Loucy (cell line): ENCODE results near the gene CDY2A.
"Not testable (repeated sequence)": the region's sequence is repeated elsewhere in the genome, so short reads cannot be mapped to it uniquely, and the experiment has no call there.

Source experiments
- EZH2phosphoT487 ChIP-seq: fragments of 200-600 bp; IDR thresholded peaks from 2 replicates; pipeline ENCODE4 v1.6.1; 2018; ENCODE audit warnings: antibody characterized with exemption, mild to moderate bottlenecking, moderate library complexity, borderline replicate concordance
- TF ChIP-seq, protein P1 (sequence below): fragments of 200-600 bp; sonication (generic); conservative IDR thresholded peaks from 2 replicates; pipeline ENCODE4 v1.5.1; 2014; ENCODE audit warnings: mild to moderate bottlenecking, antibody characterized with exemption, low read length

DNA sequence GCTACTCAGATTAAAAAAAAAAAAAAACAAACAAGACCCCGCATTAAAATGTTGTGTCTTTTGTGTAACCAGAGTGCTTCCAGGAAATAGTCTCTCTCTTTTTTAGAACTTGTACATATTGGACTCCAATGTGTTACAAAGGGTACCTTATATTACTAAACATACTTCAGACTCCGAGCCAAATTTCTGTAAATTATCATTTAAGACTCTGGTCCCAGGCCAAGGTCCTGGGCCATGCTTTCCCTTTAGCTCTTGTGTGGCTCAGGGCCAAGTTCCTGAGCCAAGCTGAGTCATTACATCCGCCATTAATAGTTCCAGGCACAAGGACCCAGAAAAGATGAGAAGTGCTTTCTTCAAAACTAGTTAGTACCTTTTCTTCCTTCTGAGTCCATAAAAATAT is 4.6 kb downstream of the CDY2A start:
- TF ChIP-seq, protein P1, sequence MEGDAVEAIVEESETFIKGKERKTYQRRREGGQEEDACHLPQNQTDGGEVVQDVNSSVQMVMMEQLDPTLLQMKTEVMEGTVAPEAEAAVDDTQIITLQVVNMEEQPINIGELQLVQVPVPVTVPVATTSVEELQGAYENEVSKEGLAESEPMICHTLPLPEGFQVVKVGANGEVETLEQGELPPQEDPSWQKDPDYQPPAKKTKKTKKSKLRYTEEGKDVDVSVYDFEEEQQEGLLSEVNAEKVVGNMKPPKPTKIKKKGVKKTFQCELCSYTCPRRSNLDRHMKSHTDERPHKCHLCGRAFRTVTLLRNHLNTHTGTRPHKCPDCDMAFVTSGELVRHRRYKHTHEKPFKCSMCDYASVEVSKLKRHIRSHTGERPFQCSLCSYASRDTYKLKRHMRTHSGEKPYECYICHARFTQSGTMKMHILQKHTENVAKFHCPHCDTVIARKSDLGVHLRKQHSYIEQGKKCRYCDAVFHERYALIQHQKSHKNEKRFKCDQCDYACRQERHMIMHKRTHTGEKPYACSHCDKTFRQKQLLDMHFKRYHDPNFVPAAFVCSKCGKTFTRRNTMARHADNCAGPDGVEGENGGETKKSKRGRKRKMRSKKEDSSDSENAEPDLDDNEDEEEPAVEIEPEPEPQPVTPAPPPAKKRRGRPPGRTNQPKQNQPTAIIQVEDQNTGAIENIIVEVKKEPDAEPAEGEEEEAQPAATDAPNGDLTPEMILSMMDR = not testable (repeated sequence)
- TF ChIP-seq EZH2phosphoT487 = not testable (repeated sequence)
